Endometrial microvascular endothelial cells (primary cell): Measurements from ENCODE around the gene TEX54. TPM values are rescaled to one million over a fixed set of nuclear protein-coding genes. Genes with fewer than 3 reads are reported as not detected.

Experiments used
- in situ Hi-C: cut with HindIII; loops from 2 replicates; pipeline ENCODE4 v1.10.0; 2017; ENCODE audit warnings: low sequenced_read_pairs, low pct_unique_long_range_greater_than_20kb; ENCODE audit errors: inconsistent ontology term
- total RNA-seq: library from RNA; depleted of rRNA; stranded (reverse); fragments of >200 nt; gene quantifications from one replicate; pipeline ENCODE4 v1.2.3, GENCODE V29; 2015; ENCODE audit errors: inconsistent ontology term

Gene TEX54
- total RNA-seq, 1 donor from 2014 or later: not detected

- in situ Hi-C loops: no loop called here
These were observed 36.4 kb downstream of the TEX54 start for GRCh38 chr11:62796281-62796680.

- in situ Hi-C loops: no loop called here
These were observed 38.4 kb downstream of the TEX54 start for GRCh38 chr11:62794201-62794775.

GRCh38 chr11:62792202-62792575 is 40.5 kb downstream of the TEX54 start:
- in situ Hi-C loops: no loop called here

GRCh38 chr11:62791501-62792201 is 41.0 kb downstream of the TEX54 start, which contains the start of gene TMEM223:
Gene TMEM223, minus strand, starts transcription at chr11:62792006. Its CDS starts 12 bp downstream, at chr11:62791994.
- in situ Hi-C loops: no loop called here

GRCh38 chr11:62789576-62789975 is 43.1 kb downstream of the TEX54 start:
- in situ Hi-C loops: no loop called here

GRCh38 chr11:62788991-62789390 is 43.6 kb downstream of the TEX54 start:
- in situ Hi-C loops: no loop called here

GRCh38 chr11:62787005-62787759 is 45.5 kb downstream of the TEX54 start, which contains the start of gene TMEM179B:
Gene TMEM179B, plus strand, starts transcription at chr11:62787402. Its CDS starts 30 bp downstream, at chr11:62787432.
- in situ Hi-C loops: no loop called here

- in situ Hi-C loops: no loop called here
These were observed 46.2 kb downstream of the TEX54 start for GRCh38 chr11:62786318-62787004.

- in situ Hi-C loops: no loop called here
These were observed 49.9 kb downstream of the TEX54 start for GRCh38 chr11:62782753-62783152.

Other genes with a start within 250 kb of the TEX54 start
- gene TUT1, start 241.3 kb downstream of the TEX54 start, total RNA-seq: 12.7 TPM
- gene MTA2, start 231.0 kb downstream of the TEX54 start, total RNA-seq: 195 TPM
- 42.1 TPM for gene EML3, start 220.1 kb downstream of the TEX54 start, total RNA-seq
- 8.0 TPM for gene ROM1, start 219.6 kb downstream of the TEX54 start, total RNA-seq
- 40.0 TPM for gene B3GAT3, start 210.9 kb downstream of the TEX54 start, total RNA-seq
- gene GANAB, start 186.2 kb downstream of the TEX54 start, total RNA-seq: 294 TPM
- 35.2 TPM for gene INTS5, start 179.5 kb downstream of the TEX54 start, total RNA-seq
- 87.7 TPM for gene C11orf98, start 167.6 kb downstream of the TEX54 start, total RNA-seq
- gene CSKMT, start 167.5 kb downstream of the TEX54 start, total RNA-seq: 3.9 TPM
- 12.4 TPM for gene UQCC3, start 161.2 kb downstream of the TEX54 start, total RNA-seq
- gene LBHD1, start 160.6 kb downstream of the TEX54 start, total RNA-seq: 5.8 TPM
- gene UBXN1, start 153.8 kb downstream of the TEX54 start, total RNA-seq: 89.8 TPM
- not detected for gene LRRN4CL, start 143.3 kb downstream of the TEX54 start, total RNA-seq
- gene BSCL2, start 125.4 kb downstream of the TEX54 start, total RNA-seq: 55.5 TPM
- gene GNG3, start 125.2 kb downstream of the TEX54 start, total RNA-seq: not detected
- 6.7 TPM for gene HNRNPUL2, start 105.4 kb downstream of the TEX54 start, total RNA-seq
- gene TTC9C, start 104.4 kb downstream of the TEX54 start, total RNA-seq: 28.1 TPM
- 9.9 TPM for gene ZBTB3, start 78.7 kb downstream of the TEX54 start, total RNA-seq
- 85.5 TPM for gene POLR2G, start 71.3 kb downstream of the TEX54 start, total RNA-seq
- gene TAF6L, start 61.4 kb downstream of the TEX54 start, total RNA-seq: 22.1 TPM
- 91.6 TPM for gene TMEM179B, start 45.4 kb downstream of the TEX54 start, total RNA-seq
- gene TMEM223, start 40.8 kb downstream of the TEX54 start, total RNA-seq: 27.6 TPM
- 45.7 TPM for gene NXF1, start 27.4 kb downstream of the TEX54 start, total RNA-seq
- gene STX5, start 790 bp downstream of the TEX54 start, total RNA-seq: 33.4 TPM
- 49.7 TPM for gene WDR74, start 6.7 kb upstream of the TEX54 start, total RNA-seq
- gene SLC3A2, start 48.1 kb upstream of the TEX54 start, total RNA-seq: 224 TPM
- gene CHRM1, start 88.5 kb upstream of the TEX54 start, total RNA-seq: not detected
- not detected for gene SLC22A6, start 152.1 kb upstream of the TEX54 start, total RNA-seq
- not detected for gene SLC22A8, start 183.0 kb upstream of the TEX54 start, total RNA-seq